ENCODE measurements around the gene PATZ1.
"Not testable (repeated sequence)": the region's sequence is repeated elsewhere in the genome, so short reads cannot be mapped to it uniquely, and the experiment has no call there.

PATZ1 gene

GRCh38 chr22:31342389-31343140 lies 3.6 kb downstream of the PATZ1 start:
- DNase-seq: no peak

- DNase-seq: no peak
Measured at GRCh38 chr22:31341386-31342088, 4.6 kb downstream of the PATZ1 start.

GRCh38 chr22:31340765-31341247 lies 5.3 kb downstream of the PATZ1 start:
- DNase-seq: no peak

GRCh38 chr22:31340360-31340759 lies 5.8 kb downstream of the PATZ1 start:
- DNase-seq: no peak

GRCh38 chr22:31339148-31339832 lies 6.9 kb downstream of the PATZ1 start:
- DNase-seq: no peak

GRCh38 chr22:31337178-31337577 lies 9.0 kb downstream of the PATZ1 start:
- DNase-seq: no peak

GRCh38 chr22:31334329-31334728 lies 11.8 kb downstream of the PATZ1 start:
- DNase-seq: no peak

- DNase-seq: no peak
Measured at GRCh38 chr22:31333641-31334040, 12.5 kb downstream of the PATZ1 start.

GRCh38 chr22:31332886-31333285 lies 13.3 kb downstream of the PATZ1 start:
- DNase-seq: no peak

GRCh38 chr22:31332010-31332409 lies 14.1 kb downstream of the PATZ1 start:
- no peak for DNase-seq

- no peak for DNase-seq
Measured at GRCh38 chr22:31329453-31330215, 16.5 kb downstream of the PATZ1 start.

- no peak for DNase-seq
Measured at GRCh38 chr22:31329029-31329428, 17.1 kb downstream of the PATZ1 start.

GRCh38 chr22:31328544-31328960 lies 17.6 kb downstream of the PATZ1 start:
- no peak for DNase-seq

- DNase-seq: no peak
Measured at GRCh38 chr22:31327806-31328543, 18.2 kb downstream of the PATZ1 start.

GRCh38 chr22:31326877-31327276 lies 19.3 kb downstream of the PATZ1 start:
- no peak for DNase-seq

- no peak for DNase-seq
Measured at GRCh38 chr22:31323578-31324550, 22.3 kb downstream of the PATZ1 start.

GRCh38 chr22:31321421-31321820 lies 24.7 kb downstream of the PATZ1 start:
- DNase-seq: no peak

- not testable (repeated sequence) for DNase-seq
Measured at GRCh38 chr22:31314220-31314619, 31.9 kb downstream of the PATZ1 start.

- peak; percentile 96 for DNase-seq
Measured at GRCh38 chr22:31313366-31314147, 32.6 kb downstream of the PATZ1 start.

GRCh38 chr22:31308181-31308580 lies 38.0 kb downstream of the PATZ1 start:
- DNase-seq: no peak

All from NCI-H2029 treated with DMSO at 0.1 percent for 48 hours (cell line).